HepG2 (cell line): ENCODE data around the gene SEZ6. TPM values are rescaled to one million over a fixed set of nuclear protein-coding genes. Genes with fewer than 3 reads are reported as not detected.

Experiments
- FOXK1 ChIP-seq: sonication (generic); formaldehyde crosslinking; IDR thresholded peaks from 2 replicates; pipeline ENCODE4 v1.4.0; 2020; ENCODE audit warnings: low read depth, missing genetic modification reagents, borderline replicate concordance
- MAZ ChIP-seq, 2 experiments: sonication (generic) in 1 of 2; formaldehyde crosslinking in 1 of 2; IDR thresholded peaks; 2 replicates each; pipeline versions ENCODE4 v1.5.0 to v1.6.1; 2012 to 2020; ENCODE audit warnings: low read depth in 2 of 2, mild to moderate bottlenecking in 2 of 2, borderline replicate concordance in 1 of 2, improper control_type of control experiment in 1 of 2, low read length in 1 of 2, missing genetic modification reagents in 1 of 2, moderate library complexity in 1 of 2
- MED8 ChIP-seq: sonication (generic); formaldehyde crosslinking; IDR thresholded peaks from 2 replicates; pipeline ENCODE4 v1.8.1; 2023; ENCODE audit warnings: mild to moderate bottlenecking, missing genetic modification reagents; ENCODE audit not compliant: insufficient replicate concordance
- NCOA2 ChIP-seq: sonication (generic); formaldehyde crosslinking; IDR thresholded peaks from 2 replicates; pipeline ENCODE4 v1.8.0; 2022; ENCODE audit warnings: inconsistent platforms
- NFYC ChIP-seq: IDR thresholded peaks from 2 replicates; pipeline ENCODE4 v1.6.1; 2016; ENCODE audit warnings: missing genetic modification reagents, missing compliant biosample characterization
- POLR2A ChIP-seq, 2 experiments: IDR thresholded peaks; 2 replicates each; pipeline ENCODE4 v1.6.1; 2011; ENCODE audit warnings: low read depth in 2 of 2, low read length in 2 of 2, mild to moderate bottlenecking in 1 of 2, moderate library complexity in 1 of 2; ENCODE audit not compliant: insufficient read depth in 1 of 2
- RARG ChIP-seq: sonication (generic); formaldehyde crosslinking; IDR thresholded peaks from 2 replicates; pipeline ENCODE4 v1.4.0; 2020; ENCODE audit warnings: low read depth, mild to moderate bottlenecking, missing genetic modification reagents
- SMAD1 ChIP-seq: sonication (generic); formaldehyde crosslinking; IDR thresholded peaks from 2 replicates; pipeline ENCODE4 v1.4.0; 2020; ENCODE audit warnings: missing genetic modification reagents, low read depth, mild to moderate bottlenecking, borderline replicate concordance
- ZFP41 ChIP-seq: sonication (generic); formaldehyde crosslinking; IDR thresholded peaks from 2 replicates; pipeline ENCODE4 v1.4.0; 2020; ENCODE audit warnings: mild to moderate bottlenecking, missing genetic modification reagents, borderline replicate concordance
- ZNF510 ChIP-seq: sonication (generic); formaldehyde crosslinking; IDR thresholded peaks from 2 replicates; pipeline ENCODE4 v1.4.0; 2020; ENCODE audit warnings: low read depth, mild to moderate bottlenecking, missing genetic modification reagents
- polyA plus RNA-seq, 8 experiments: library from polyadenylated mRNA; depleted of rRNA in 3 of 8; stranded (reverse) in 7 of 8; unstranded in 1 of 8; fragments of >200 nt; fragmentation: Illumina TruSeq in 4 of 8; extraction: Trizol in 4 of 8; gene quantifications; 2 replicates each; pipeline versions ENCODE4 v1.2.1 to v1.2.3, GENCODE V29; 2011 to 2016; ENCODE audit warnings: low read depth in 4 of 8, missing spikeins in 1 of 8, mixed read lengths in 1 of 8; ENCODE audit not compliant: insufficient read depth in 1 of 8
- total RNA-seq, 5 experiments: library from RNA; depleted of rRNA; stranded (reverse); fragments of >200 nt; fragmentation: Illumina TruSeq; extraction: Trizol; gene quantifications; 2 replicates each; pipeline ENCODE4 v1.2.3, GENCODE V29; 2016; ENCODE audit warnings: low read depth in 1 of 5
- TF ChIP-seq, protein P1 (sequence below): sonication (generic); formaldehyde crosslinking; IDR thresholded peaks from 2 replicates; pipeline ENCODE4 v1.8.0; 2022; ENCODE audit warnings: missing genetic modification reagents, mild to moderate bottlenecking, inconsistent platforms, borderline replicate concordance
- TF ChIP-seq, protein P2 (sequence below): sonication (generic); formaldehyde crosslinking; IDR thresholded peaks from 2 replicates; pipeline ENCODE4 v1.4.0; 2020; ENCODE audit warnings: mild to moderate bottlenecking, missing genetic modification reagents, borderline replicate concordance
- TF ChIP-seq, protein P3 (sequence below): sonication (generic); formaldehyde crosslinking; IDR thresholded peaks from 2 replicates; pipeline ENCODE4 v1.4.0; 2020; ENCODE audit warnings: missing genetic modification reagents
- TF ChIP-seq, protein P4 (sequence below): sonication (generic); formaldehyde crosslinking; IDR thresholded peaks from 2 replicates; pipeline ENCODE4 v1.4.0; 2020; ENCODE audit warnings: missing genetic modification reagents, borderline replicate concordance

The SEZ6 gene
- total and polyA plus RNA-seq, 2 of the 13 experiments (the other 11 are each of a cell fraction or from before 2014, with no cell fraction given) = not detected

GRCh38 chr17:28951991-28952975, 53.5 kb downstream of the SEZ6 start (continued):
- TF ChIP-seq, protein P1, sequence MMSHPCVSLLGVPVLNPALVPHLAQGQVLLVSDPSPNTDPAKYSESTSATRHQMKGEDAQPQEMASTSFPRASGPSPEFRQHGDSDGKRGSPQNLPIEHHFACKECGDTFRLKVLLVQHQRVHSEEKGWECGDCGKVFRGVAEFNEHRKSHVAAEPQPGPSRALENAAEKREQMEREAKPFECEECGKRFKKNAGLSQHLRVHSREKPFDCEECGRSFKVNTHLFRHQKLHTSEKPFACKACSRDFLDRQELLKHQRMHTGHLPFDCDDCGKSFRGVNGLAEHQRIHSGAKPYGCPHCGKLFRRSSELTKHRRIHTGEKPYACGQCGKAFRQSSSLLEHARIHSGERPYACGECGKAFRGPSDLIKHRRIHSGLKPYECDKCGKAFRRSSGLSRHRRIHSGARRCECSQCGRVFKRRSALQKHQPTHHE = no peak; the same call in 1 of the 2 replicates
- peak in 1 of 2 experiments; percentile 81; a peak in 3 of 4 replicates for TF ChIP-seq POLR2A (IDR thresholded peaks at IDR 0.05; ENCODE audit: insufficient read depth in 1 of 2, low read depth in 2 of 2, low read length in 2 of 2)
- peak; percentile 95 for TF ChIP-seq FOXK1 (CRISPR knock-in tag)
- 0 out of 2 replicates have a peak, but pooled peaks have one; percentile 25 for TF ChIP-seq MAZ (IDR thresholded peaks at IDR 0.05; ENCODE audit: borderline replicate concordance, low read depth, low read length)
- no peak; the same call in 1 of the 2 replicates for TF ChIP-seq MAZ (CRISPR knock-in tag; IDR thresholded peaks at IDR 0.05; ENCODE audit: low read depth)
- peak; percentile 65 for TF ChIP-seq NFYC
- TF ChIP-seq, protein P2, sequence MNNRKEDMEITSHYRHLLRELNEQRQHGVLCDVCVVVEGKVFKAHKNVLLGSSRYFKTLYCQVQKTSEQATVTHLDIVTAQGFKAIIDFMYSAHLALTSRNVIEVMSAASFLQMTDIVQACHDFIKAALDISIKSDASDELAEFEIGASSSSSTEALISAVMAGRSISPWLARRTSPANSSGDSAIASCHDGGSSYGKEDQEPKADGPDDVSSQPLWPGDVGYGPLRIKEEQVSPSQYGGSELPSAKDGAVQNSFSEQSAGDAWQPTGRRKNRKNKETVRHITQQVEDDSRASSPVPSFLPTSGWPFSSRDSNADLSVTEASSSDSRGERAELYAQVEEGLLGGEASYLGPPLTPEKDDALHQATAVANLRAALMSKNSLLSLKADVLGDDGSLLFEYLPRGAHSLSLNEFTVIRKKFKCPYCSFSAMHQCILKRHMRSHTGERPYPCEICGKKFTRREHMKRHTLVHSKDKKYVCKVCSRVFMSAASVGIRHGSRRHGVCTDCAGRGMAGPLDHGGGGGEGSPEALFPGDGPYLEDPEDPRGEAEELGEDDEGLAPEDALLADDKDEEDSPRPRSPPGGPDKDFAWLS = no peak
- TF ChIP-seq, protein P3, sequence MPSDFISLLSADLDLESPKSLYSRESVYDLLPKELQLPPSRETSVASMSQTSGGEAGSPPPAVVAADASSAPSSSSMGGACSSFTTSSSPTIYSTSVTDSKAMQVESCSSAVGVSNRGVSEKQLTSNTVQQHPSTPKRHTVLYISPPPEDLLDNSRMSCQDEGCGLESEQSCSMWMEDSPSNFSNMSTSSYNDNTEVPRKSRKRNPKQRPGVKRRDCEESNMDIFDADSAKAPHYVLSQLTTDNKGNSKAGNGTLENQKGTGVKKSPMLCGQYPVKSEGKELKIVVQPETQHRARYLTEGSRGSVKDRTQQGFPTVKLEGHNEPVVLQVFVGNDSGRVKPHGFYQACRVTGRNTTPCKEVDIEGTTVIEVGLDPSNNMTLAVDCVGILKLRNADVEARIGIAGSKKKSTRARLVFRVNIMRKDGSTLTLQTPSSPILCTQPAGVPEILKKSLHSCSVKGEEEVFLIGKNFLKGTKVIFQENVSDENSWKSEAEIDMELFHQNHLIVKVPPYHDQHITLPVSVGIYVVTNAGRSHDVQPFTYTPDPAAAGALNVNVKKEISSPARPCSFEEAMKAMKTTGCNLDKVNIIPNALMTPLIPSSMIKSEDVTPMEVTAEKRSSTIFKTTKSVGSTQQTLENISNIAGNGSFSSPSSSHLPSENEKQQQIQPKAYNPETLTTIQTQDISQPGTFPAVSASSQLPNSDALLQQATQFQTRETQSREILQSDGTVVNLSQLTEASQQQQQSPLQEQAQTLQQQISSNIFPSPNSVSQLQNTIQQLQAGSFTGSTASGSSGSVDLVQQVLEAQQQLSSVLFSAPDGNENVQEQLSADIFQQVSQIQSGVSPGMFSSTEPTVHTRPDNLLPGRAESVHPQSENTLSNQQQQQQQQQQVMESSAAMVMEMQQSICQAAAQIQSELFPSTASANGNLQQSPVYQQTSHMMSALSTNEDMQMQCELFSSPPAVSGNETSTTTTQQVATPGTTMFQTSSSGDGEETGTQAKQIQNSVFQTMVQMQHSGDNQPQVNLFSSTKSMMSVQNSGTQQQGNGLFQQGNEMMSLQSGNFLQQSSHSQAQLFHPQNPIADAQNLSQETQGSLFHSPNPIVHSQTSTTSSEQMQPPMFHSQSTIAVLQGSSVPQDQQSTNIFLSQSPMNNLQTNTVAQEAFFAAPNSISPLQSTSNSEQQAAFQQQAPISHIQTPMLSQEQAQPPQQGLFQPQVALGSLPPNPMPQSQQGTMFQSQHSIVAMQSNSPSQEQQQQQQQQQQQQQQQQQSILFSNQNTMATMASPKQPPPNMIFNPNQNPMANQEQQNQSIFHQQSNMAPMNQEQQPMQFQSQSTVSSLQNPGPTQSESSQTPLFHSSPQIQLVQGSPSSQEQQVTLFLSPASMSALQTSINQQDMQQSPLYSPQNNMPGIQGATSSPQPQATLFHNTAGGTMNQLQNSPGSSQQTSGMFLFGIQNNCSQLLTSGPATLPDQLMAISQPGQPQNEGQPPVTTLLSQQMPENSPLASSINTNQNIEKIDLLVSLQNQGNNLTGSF (CRISPR knock-in tag) = no peak
- TF ChIP-seq MED8 (CRISPR knock-in tag) = no peak
- TF ChIP-seq, protein P4, sequence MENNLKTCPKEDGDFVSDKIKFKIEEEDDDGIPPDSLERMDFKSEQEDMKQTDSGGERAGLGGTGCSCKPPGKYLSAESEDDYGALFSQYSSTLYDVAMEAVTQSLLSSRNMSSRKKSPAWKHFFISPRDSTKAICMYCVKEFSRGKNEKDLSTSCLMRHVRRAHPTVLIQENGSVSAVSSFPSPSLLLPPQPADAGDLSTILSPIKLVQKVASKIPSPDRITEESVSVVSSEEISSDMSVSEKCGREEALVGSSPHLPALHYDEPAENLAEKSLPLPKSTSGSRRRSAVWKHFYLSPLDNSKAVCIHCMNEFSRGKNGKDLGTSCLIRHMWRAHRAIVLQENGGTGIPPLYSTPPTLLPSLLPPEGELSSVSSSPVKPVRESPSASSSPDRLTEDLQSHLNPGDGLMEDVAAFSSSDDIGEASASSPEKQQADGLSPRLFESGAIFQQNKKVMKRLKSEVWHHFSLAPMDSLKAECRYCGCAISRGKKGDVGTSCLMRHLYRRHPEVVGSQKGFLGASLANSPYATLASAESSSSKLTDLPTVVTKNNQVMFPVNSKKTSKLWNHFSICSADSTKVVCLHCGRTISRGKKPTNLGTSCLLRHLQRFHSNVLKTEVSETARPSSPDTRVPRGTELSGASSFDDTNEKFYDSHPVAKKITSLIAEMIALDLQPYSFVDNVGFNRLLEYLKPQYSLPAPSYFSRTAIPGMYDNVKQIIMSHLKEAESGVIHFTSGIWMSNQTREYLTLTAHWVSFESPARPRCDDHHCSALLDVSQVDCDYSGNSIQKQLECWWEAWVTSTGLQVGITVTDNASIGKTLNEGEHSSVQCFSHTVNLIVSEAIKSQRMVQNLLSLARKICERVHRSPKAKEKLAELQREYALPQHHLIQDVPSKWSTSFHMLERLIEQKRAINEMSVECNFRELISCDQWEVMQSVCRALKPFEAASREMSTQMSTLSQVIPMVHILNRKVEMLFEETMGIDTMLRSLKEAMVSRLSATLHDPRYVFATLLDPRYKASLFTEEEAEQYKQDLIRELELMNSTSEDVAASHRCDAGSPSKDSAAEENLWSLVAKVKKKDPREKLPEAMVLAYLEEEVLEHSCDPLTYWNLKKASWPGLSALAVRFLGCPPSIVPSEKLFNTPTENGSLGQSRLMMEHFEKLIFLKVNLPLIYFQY (CRISPR knock-in tag) = no peak; the same call in 1 of the 2 replicates
- TF ChIP-seq NCOA2 (CRISPR knock-in tag) = no peak
- no peak for TF ChIP-seq SMAD1 (CRISPR knock-in tag)
- no peak for TF ChIP-seq ZFP41 (CRISPR knock-in tag)
- TF ChIP-seq ZNF510 = 0 out of 2 replicates have a peak, but pooled peaks have one; percentile 15
- TF ChIP-seq RARG = 0 out of 2 replicates have a peak, but pooled peaks have one; percentile 58
